HEK293 (cell line): ENCODE results near the gene ZBTB38.

Experiments
- CTCF ChIA-PET: fragments of 350-600 bp; formaldehyde crosslinking; extraction: SDS; loops from one replicate; lab custom pipeline; 2021; ENCODE audit warnings: antibody characterized with exemption; lab: Yijun Ruan, JAX
- POLR2A ChIA-PET: fragments of 300-600 bp; formaldehyde crosslinking; extraction: SDS; loops from one replicate; lab custom pipeline; 2020; ENCODE audit warnings: antibody characterized with exemption, inconsistent platforms; lab: Yijun Ruan, JAX
- H3K27ac ChIP-seq: fragments of 200-500 bp; sonication (Bioruptor generic); 2 replicates; pipeline ENCODE4 v1.5.1; 2014; ENCODE audit warnings: low read depth, low read length, control low read depth, inconsistent platforms; ENCODE audit errors: extremely low read depth
- H3K36me3 ChIP-seq, 2 experiments: fragments of 200-500 bp in 1 of 2; sonication (Bioruptor generic) in 1 of 2; 1 replicate in 1 of 2; 2 replicates in 1 of 2; pipeline ENCODE4 v1.5.1; 2014 to 2017; ENCODE audit warnings: inconsistent platforms in 2 of 2, low read length in 2 of 2; ENCODE audit not compliant: control insufficient read depth in 2 of 2, insufficient read depth in 1 of 2
- H3K4me1 ChIP-seq: fragments of 200-500 bp; sonication (Bioruptor generic); 2 replicates; pipeline ENCODE4 v1.5.1; 2014; ENCODE audit warnings: mild to moderate bottlenecking, low read length, inconsistent platforms; ENCODE audit not compliant: control insufficient read depth, insufficient read depth
- H3K4me3 ChIP-seq: 2 replicates; pipeline ENCODE4 v1.5.1; 2011; ENCODE audit warnings: low read depth, mild to moderate bottlenecking, control low read depth, low read length, moderate library complexity
- H3K9me3 ChIP-seq: fragments of 200-500 bp; sonication (Bioruptor generic); 2 replicates; pipeline ENCODE4 v1.5.1; 2014; ENCODE audit warnings: low read depth, low read length, inconsistent platforms; ENCODE audit not compliant: control insufficient read depth, insufficient read depth
- HIC1 ChIP-seq: fragments of 450-650 bp; formaldehyde crosslinking; IDR thresholded peaks from 2 replicates; pipeline ENCODE4 v1.5.1; 2016; ENCODE audit warnings: missing biosample characterization, missing genetic modification characterization
- PRDM10 ChIP-seq: fragments of 450-650 bp; formaldehyde crosslinking; IDR thresholded peaks from 2 replicates; pipeline ENCODE4 v1.5.1; 2016; ENCODE audit warnings: missing biosample characterization, missing genetic modification characterization
- ZNF146 ChIP-seq: fragments of 450-650 bp; formaldehyde crosslinking; IDR thresholded peaks from 2 replicates; pipeline ENCODE4 v1.5.1; 2016; ENCODE audit warnings: missing biosample characterization, missing genetic modification characterization
- ZNF211 ChIP-seq: fragments of 450-650 bp; formaldehyde crosslinking; IDR thresholded peaks from 2 replicates; pipeline ENCODE4 v1.5.1; 2016; ENCODE audit warnings: low read depth, missing biosample characterization, missing genetic modification characterization
- ZNF624 ChIP-seq: fragments of 450-650 bp; formaldehyde crosslinking; IDR thresholded peaks from 2 replicates; pipeline ENCODE4 v1.5.1; 2017; ENCODE audit warnings: missing biosample characterization, missing genetic modification characterization
- ZNF658 ChIP-seq: fragments of 450-650 bp; formaldehyde crosslinking; IDR thresholded peaks from 2 replicates; pipeline ENCODE4; 2016; ENCODE audit warnings: missing biosample characterization, missing genetic modification characterization
- TF ChIP-seq, protein P1 (sequence below): fragments of 450-650 bp; IDR thresholded peaks from 2 replicates; pipeline ENCODE4 v1.5.1; 2018; ENCODE audit warnings: missing biosample characterization, mild to moderate bottlenecking, missing genetic modification characterization
- TF ChIP-seq, protein P2 (sequence below): fragments of 450-650 bp; formaldehyde crosslinking; IDR thresholded peaks from 2 replicates; pipeline ENCODE4 v1.5.1; 2016; ENCODE audit warnings: missing biosample characterization, missing genetic modification characterization

The ZBTB38 gene

GRCh38 chr3:141320399-141321108, 47.8 kb upstream of the ZBTB38 start:
- Histone ChIP-seq H3K4me1 (no peaks in the 10 kb centered on the region), H3K9me3 (no peaks in the 10 kb centered on the region), H3K27ac (no peak overlapping the region), H3K36me3 (no peaks in the 10 kb centered on the region), H3K4me3 (no peak overlapping the region)
- CTCF ChIA-PET, result interaction anchor here (0.6 to 1.5 kb wide), 2 partner anchors 9 to 91 kb away, joined by 3 to 6 read pairs; no protein-coding TSS in a partner anchor
- POLR2A ChIA-PET, result no interaction called here
- peak; percentile 45; the same call in 1 of the 2 replicates for TF ChIP-seq PRDM10 (tag by site-specific recombination)
- no peak for TF ChIP-seq ZNF658 (tag by site-specific recombination)

DNA sequence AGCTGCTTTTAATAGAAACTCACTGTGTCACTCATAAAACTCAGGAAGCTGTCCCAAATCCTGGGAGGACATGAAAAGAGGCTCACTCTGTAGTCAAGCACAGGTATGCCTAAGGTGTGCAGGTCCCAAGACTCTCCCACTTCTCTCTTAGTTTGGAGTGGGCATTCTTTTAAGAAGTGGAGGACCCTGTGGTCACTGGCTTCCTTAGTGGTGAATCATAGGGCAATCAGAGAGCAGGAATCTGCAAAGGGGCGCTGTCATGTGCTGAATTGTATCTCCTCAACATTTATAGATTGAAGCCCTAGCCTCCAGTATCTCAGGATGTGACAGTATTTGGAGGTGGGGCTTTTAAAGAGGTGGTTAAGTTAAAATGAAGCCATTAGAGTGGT, 47.2 kb upstream of the ZBTB38 start:
- H3K36me3 ChIP-seq, result no peaks in the 10 kb centered on the region
- no peaks in the 10 kb centered on the region for H3K4me1 ChIP-seq
- TF ChIP-seq, protein P1, sequence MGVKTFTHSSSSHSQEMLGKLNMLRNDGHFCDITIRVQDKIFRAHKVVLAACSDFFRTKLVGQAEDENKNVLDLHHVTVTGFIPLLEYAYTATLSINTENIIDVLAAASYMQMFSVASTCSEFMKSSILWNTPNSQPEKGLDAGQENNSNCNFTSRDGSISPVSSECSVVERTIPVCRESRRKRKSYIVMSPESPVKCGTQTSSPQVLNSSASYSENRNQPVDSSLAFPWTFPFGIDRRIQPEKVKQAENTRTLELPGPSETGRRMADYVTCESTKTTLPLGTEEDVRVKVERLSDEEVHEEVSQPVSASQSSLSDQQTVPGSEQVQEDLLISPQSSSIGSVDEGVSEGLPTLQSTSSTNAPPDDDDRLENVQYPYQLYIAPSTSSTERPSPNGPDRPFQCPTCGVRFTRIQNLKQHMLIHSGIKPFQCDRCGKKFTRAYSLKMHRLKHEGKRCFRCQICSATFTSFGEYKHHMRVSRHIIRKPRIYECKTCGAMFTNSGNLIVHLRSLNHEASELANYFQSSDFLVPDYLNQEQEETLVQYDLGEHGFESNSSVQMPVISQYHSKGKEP (tag by site-specific recombination), result no peak
- TF ChIP-seq ZNF624 (tag by site-specific recombination) (no peak), ZNF146 (tag by site-specific recombination) (no peak), HIC1 (tag by site-specific recombination) (no peak), ZNF211 (tag by site-specific recombination) (no peak)
- TF ChIP-seq, protein P2, sequence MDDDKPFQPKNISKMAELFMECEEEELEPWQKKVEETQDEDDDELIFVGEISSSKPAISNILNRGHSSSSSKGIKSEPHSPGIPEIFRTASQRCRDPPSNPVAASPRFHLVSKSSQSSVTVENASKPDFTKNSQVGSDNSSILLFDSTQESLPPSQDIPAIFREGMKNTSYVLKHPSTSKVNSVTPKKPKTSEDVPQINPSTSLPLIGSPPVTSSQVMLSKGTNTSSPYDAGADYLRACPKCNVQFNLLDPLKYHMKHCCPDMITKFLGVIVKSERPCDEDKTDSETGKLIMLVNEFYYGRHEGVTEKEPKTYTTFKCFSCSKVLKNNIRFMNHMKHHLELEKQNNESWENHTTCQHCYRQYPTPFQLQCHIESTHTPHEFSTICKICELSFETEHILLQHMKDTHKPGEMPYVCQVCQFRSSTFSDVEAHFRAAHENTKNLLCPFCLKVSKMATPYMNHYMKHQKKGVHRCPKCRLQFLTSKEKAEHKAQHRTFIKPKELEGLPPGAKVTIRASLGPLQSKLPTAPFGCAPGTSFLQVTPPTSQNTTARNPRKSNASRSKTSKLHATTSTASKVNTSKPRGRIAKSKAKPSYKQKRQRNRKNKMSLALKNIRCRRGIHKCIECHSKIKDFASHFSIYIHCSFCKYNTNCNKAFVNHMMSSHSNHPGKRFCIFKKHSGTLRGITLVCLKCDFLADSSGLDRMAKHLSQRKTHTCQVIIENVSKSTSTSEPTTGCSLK (tag by site-specific recombination), result no peak
- no peak overlapping the region for H3K4me3 ChIP-seq
- POLR2A ChIA-PET, result no interaction called here
- no peak overlapping the region for H3K27ac ChIP-seq
- CTCF ChIA-PET, result interaction anchor here (1.5 kb wide), 1 partner anchor 9 kb away, joined by 6 read pairs; no protein-coding TSS in a partner anchor
- no peaks in the 10 kb centered on the region for H3K9me3 ChIP-seq
